ENCODE results near the gene LAYN.

GRCh38 chr11:111524056-111524455, 16.5 kb upstream of the LAYN start:
- TF ChIP-seq POLR2AphosphoS5 (IDR thresholded peaks at IDR 0.05; ENCODE audit: insufficient read depth, low read depth, low read length) (no peak), CTCF (IDR thresholded peaks at IDR 0.05; ENCODE audit: extremely low read depth in 1 of 2, insufficient read depth in 1 of 2, low read depth in 1 of 2, low read length in 2 of 2) (no peak), EZH2 (IDR thresholded peaks at IDR 0.05; ENCODE audit: borderline replicate concordance, low read depth, low read length, severe bottlenecking) (no peak), POLR2A (IDR thresholded peaks at IDR 0.05; ENCODE audit: low read depth, low read length) (no peak), MYC (IDR thresholded peaks at IDR 0.05; ENCODE audit: low read depth, low read length) (no peak), JUN (IDR thresholded peaks at IDR 0.05; ENCODE audit: borderline replicate concordance, insufficient read depth, insufficient read length, low read depth) (no peak), FOS (IDR thresholded peaks at IDR 0.05; ENCODE audit: borderline replicate concordance, insufficient read depth, low read length) (no peak), MAX (IDR thresholded peaks at IDR 0.05; ENCODE audit: insufficient read depth, insufficient read length) (no peak), GATA2 (IDR thresholded peaks at IDR 0.05; ENCODE audit: insufficient read depth, insufficient read length, low read depth, low read length) (no peak)
